Muscle layer of duodenum (tissue), 2 donors: ENCODE measurements around the gene ARF3.

Experiments
- H3K27ac ChIP-seq: one replicate; pipeline ENCODE4 v1.7.0; 2013; ENCODE audit warnings: mild to moderate bottlenecking, low read length
- H3K27me3 ChIP-seq: one replicate; pipeline ENCODE4 v1.7.0; 2013; ENCODE audit warnings: low read depth, mild to moderate bottlenecking, control low read depth, low read length
- H3K36me3 ChIP-seq, 2 donors: one replicate each; pipeline ENCODE4 v1.7.0; 2013; ENCODE audit warnings: low read length in 2 of 2, control low read depth in 1 of 2, mild to moderate bottlenecking in 1 of 2; ENCODE audit not compliant: insufficient read depth in 2 of 2, control insufficient read depth in 1 of 2
- H3K4me1 ChIP-seq, 2 donors: one replicate each; pipeline ENCODE4 v1.7.0; 2013; ENCODE audit warnings: low read length in 2 of 2, mild to moderate bottlenecking in 2 of 2, control low read depth in 1 of 2, moderate library complexity in 1 of 2; ENCODE audit not compliant: insufficient read depth in 2 of 2, control insufficient read depth in 1 of 2
- H3K4me3 ChIP-seq, 2 donors: one replicate each; pipeline ENCODE4 v1.7.0; 2013; ENCODE audit warnings: low read length in 2 of 2, low read depth in 1 of 2, mild to moderate bottlenecking in 1 of 2
- H3K9me3 ChIP-seq, 2 donors: one replicate each; pipeline ENCODE4 v1.7.0; 2013; ENCODE audit warnings: low read length in 2 of 2, control low read depth in 1 of 2, mild to moderate bottlenecking in 1 of 2; ENCODE audit not compliant: control insufficient read depth in 1 of 2
- donor health status: healthy.

Gene ARF3

DNA sequence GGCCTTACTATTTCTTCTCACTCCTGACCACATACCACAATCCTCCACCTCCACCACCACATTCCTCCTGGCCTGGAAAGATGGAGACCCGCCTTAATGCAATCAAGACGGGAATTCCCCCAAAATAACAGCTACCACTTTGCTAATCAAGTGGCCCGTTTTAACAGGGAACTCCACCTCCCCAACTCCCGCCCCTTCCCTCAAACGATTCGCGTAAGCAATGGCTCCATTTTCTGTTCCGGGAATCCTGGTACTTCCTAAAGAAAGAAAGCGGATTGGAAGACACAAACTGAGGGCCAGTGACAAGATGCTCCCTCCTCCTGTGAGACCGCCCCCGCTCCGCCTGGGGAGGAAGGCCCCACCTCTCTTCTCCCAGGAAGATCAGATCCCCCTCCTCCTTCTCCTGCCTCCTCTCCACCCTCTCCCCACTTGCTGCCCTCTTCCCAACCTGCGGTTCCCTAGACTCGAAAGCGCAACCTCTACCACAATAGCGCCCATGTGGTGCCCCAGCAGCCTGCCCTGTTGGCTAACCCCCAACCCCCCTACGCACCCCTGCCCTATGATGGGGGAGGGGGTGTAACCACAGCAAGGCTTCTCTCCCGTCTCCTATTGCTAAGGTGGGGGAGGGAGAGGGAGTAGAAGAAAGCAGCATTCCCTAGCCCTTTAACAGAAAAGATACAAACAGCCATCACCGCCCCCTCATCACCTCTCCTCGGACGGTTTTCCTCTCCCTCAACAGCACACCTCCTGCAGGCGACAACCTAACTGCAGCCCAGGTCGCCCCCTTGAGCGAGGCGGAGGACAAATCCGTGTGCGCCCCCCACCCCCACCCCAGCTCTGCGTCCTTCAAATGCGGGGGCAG, 777 bp downstream of the ARF3 start:
- no peaks in the 10 kb centered on the region for H3K9me3 ChIP-seq
- H3K27me3 ChIP-seq, result no peaks in the 10 kb centered on the region
- peak overlapping the region; percentile 82 to 86 for H3K4me3 ChIP-seq
- H3K27ac ChIP-seq, result peak overlapping the region; percentile 87
- H3K36me3 ChIP-seq, result peaks cover 0 to 8% of the 10 kb centered on the region in 2 donors
- H3K4me1 ChIP-seq, result peaks cover 9% of the 10 kb centered on the region in 2 donors

DNA sequence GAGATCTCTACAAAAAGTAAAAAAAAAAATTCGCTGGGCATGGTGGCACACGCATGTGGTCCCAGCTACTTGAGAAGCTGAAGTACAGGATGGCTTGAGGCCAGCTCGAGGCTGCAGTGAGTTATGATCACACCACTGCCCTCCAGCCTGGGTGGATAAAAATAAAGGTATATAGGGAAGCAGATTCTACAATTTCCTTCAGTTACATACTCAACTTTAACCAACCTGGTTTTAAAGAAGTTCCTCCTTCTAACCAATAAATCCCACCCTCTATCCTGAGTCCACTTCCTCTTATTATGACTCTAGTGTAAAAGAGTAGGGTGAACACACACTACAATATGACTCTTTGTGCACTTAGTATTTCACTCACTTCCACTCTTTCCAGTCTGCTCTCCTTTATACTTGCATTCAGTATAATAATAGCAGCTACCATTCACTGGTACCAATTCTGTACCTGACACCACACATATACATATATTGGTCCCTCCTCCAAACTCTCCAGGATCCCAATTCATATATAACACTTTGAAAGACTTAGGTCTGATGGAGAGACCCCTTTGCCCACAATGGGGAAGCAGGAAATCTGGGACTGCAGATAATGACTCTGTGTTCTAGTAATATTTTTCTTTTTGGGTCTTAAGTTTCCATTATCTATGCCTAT, 2.3 kb downstream of the ARF3 start:
- no peaks in the 10 kb centered on the region for H3K9me3 ChIP-seq
- no peak overlapping the region for H3K4me3 ChIP-seq
- H3K36me3 ChIP-seq, result peaks cover 0 to 8% of the 10 kb centered on the region in 2 donors
- H3K27ac ChIP-seq, result no peak overlapping the region
- peaks cover 9% of the 10 kb centered on the region in 2 donors for H3K4me1 ChIP-seq
- no peaks in the 10 kb centered on the region for H3K27me3 ChIP-seq

DNA sequence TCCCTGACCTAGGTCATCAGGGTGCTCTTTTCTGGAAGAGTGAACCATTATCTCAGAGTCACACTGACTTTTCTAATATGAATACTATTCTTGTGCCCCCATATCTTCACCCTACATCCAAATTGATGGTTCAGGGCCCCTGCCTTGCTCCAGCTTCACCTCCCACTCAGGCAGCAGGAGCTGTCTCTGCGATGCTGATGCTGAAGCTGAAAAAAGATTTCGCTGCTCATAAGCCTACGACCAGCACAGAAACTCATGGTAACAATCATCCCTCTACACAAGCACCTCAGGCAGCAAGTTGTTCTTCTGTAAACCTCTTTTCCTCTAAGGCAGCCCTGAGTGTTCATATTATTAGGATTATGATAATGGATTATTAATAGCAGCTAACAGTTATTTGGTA, 3.2 kb downstream of the ARF3 start:
- Histone ChIP-seq H3K4me1 (peaks cover 9% of the 10 kb centered on the region in 2 donors), H3K27ac (no peak overlapping the region), H3K36me3 (peaks cover 0 to 8% of the 10 kb centered on the region in 2 donors), H3K4me3 (no peak overlapping the region), H3K9me3 (no peaks in the 10 kb centered on the region), H3K27me3 (no peaks in the 10 kb centered on the region)

DNA sequence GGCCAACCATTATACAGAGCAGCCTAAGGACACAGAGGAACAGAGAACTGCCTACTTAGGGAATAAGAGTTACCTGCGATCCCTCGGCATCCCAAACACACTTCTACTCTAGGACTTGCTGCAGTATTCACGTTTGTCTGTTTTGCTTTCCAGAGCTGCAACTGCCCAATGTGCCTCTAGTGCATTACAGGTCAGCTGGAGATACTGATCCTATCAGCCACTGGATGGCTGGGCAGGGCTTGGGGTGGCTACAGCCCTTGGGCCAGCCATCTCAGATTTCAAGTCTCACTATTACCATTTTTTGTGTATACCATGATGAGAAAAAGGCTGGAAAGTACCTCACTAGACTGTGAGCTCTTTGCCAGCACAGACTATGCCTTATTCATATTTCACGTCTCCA, 4.6 kb downstream of the ARF3 start:
- Histone ChIP-seq H3K4me3 (no peak overlapping the region), H3K27me3 (no peaks in the 10 kb centered on the region), H3K4me1 (peaks cover 9% of the 10 kb centered on the region in 2 donors), H3K27ac (no peak overlapping the region), H3K9me3 (no peaks in the 10 kb centered on the region), H3K36me3 (peaks cover 0 to 8% of the 10 kb centered on the region in 2 donors)

DNA sequence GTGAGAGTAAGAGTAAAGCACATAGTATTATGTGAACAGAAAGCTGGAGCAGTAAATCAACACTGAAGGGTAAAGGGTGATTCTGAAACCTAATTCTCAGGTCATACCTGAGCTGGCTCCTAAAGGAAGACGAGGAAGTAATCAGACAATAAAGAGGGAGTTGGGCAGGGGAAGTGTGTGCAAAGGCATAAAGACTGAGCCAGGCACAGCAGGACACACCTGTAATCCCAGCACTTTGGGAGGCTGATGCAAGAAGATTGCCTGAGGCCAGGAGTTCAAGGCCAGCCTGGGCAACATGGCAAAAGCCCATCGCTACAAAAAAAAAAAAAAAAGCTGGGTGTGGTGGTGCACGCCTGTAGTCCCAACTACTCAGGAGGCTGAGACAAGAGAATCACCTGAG, 9.6 kb downstream of the ARF3 start:
- Histone ChIP-seq H3K4me3 (no peak overlapping the region), H3K4me1 (peaks cover 0 to 9% of the 10 kb centered on the region in 2 donors), H3K27me3 (no peaks in the 10 kb centered on the region), H3K36me3 (peaks cover 0 to 5% of the 10 kb centered on the region in 2 donors), H3K9me3 (no peaks in the 10 kb centered on the region), H3K27ac (no peak overlapping the region)

DNA sequence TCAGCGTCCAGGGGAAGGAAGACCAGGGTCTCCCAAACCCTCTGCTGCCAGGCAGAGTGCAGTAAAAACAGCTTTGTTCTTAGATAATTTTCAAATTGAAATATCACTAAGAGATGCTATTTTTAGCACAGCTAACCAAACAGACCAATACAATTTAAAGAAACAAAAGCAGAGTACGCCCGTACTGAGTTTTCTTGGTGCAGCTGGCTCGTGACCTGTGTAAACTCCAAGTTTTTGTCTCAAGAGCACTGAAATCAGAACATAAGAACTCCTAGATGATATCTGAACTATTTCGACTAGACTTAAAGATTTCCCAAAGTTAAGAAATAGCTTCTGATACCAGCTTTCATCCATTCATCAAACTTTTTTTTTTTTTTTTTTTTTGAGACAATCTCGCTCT, 10.3 kb downstream of the ARF3 start:
- no peaks in the 10 kb centered on the region for H3K36me3 ChIP-seq
- H3K4me1 ChIP-seq, result peaks cover 0 to 9% of the 10 kb centered on the region in 2 donors
- no peak overlapping the region for H3K27ac ChIP-seq
- H3K4me3 ChIP-seq, result no peak overlapping the region
- H3K27me3 ChIP-seq, result no peaks in the 10 kb centered on the region
- no peaks in the 10 kb centered on the region for H3K9me3 ChIP-seq

DNA sequence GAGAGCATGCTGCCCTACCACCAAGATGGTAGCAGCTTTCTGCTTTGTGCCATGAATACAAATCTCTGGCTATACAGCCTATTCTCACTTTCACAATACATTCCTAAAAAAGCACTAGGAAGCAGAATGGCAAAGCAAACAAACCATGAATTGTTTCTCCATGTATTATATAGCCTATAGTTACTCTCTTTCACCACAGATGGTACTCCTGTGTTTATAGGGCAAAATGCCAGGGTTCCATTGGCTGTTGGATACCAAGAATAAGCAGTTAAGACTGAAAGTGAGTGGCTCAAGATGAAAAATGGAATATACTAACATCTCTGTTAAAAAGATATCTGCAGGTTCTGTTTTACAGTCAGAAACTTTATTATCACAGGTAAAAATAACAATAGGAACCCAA, 11.1 kb downstream of the ARF3 start:
- Histone ChIP-seq H3K27me3 (no peaks in the 10 kb centered on the region), H3K9me3 (no peaks in the 10 kb centered on the region), H3K4me3 (no peak overlapping the region), H3K4me1 (peaks cover 0 to 9% of the 10 kb centered on the region in 2 donors), H3K27ac (no peak overlapping the region), H3K36me3 (no peaks in the 10 kb centered on the region)

DNA sequence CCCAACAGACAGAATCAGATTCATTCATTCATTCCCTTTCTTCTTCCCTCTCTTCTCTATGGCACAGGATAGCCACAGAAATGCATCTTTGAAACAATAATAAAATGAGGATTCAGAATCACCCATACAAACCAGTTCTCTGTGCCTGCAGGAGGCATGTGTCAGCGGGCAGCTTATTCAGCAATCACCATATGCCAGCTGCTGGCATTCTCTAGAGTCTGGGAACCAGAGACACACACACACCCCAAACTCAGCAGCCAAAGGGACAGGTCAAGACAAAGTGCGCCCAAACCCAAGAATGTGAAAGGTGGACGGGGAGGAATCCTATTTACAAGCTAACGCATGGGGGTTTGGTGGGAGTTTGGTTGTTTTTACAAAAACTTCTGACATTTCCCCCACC, 14.1 kb downstream of the ARF3 start:
- H3K27ac ChIP-seq, result no peak overlapping the region
- H3K27me3 ChIP-seq, result no peaks in the 10 kb centered on the region
- peaks cover 22 to 24% of the 10 kb centered on the region in 2 donors for H3K36me3 ChIP-seq
- H3K4me1 ChIP-seq, result peaks cover 0 to 9% of the 10 kb centered on the region in 2 donors
- no peaks in the 10 kb centered on the region for H3K9me3 ChIP-seq
- no peak overlapping the region for H3K4me3 ChIP-seq

DNA sequence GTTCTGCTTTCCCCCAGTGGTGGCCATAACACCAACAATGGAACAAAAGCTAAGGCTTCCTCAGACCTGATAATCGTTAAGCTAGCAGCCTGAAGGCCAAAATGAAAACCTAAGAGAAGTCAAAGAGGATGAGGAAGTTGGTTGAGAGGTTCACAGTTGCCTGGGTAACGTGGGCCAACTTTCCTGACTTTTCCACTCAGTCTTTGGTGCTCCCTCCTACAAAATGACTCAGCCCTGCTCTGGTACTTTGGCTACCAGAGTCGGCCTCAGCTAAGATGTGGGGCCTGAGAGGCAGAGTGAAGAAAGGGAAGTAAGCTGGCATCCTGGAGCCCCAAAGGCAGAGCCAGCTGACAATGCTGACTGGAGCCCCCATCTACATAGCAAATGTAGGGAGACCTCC, 17.1 kb downstream of the ARF3 start:
- Histone ChIP-seq H3K27ac (no peak overlapping the region), H3K4me1 (no peaks in the 10 kb centered on the region), H3K4me3 (no peak overlapping the region), H3K9me3 (no peaks in the 10 kb centered on the region), H3K36me3 (peaks cover 38 to 44% of the 10 kb centered on the region in 2 donors), H3K27me3 (no peaks in the 10 kb centered on the region)

DNA sequence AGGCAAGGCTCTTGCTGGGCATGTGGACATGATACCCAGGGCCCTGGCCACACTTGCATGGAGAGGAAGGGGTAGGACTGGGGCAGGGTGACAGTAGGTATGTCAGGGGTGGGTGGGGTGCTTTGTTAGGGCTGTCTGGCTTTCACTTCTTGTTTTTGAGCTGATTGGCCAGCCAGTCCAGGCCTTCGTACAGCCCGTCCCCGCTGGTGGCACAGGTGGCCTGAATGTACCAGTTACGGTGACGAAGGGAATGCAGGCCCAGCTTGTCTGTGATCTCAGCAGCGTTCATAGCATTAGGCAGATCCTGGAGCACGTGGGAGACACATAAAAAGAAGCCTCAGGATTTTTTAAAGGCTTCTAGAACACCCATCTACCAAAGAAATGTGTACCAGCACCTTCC, 18.5 kb downstream of the ARF3 start:
- Histone ChIP-seq H3K36me3 (peaks cover 39 to 46% of the 10 kb centered on the region in 2 donors), H3K27ac (no peak overlapping the region), H3K4me3 (no peak overlapping the region), H3K4me1 (no peaks in the 10 kb centered on the region), H3K9me3 (no peaks in the 10 kb centered on the region), H3K27me3 (no peaks in the 10 kb centered on the region)

DNA sequence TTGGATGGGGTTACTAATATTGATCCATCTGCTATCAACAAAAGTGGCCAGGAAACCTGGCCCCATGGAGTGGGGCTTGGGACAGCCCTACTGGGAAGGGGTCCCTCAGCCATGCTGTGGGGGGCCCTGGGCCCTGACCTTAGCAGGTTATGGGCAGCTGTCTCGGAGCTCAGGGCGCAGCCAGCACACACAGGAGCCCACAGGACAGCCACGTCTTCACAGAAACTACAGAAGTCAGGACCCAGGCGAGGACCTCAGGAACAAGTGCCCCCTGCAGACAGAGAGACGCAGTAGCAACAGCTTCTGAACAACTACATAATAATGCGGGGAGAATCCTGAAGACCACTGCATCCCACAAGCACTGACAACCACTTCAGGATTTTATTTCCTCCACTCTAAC, 20.1 kb downstream of the ARF3 start:
- Histone ChIP-seq H3K4me1 (no peaks in the 10 kb centered on the region), H3K4me3 (no peak overlapping the region), H3K27ac (no peak overlapping the region), H3K9me3 (no peaks in the 10 kb centered on the region), H3K27me3 (no peaks in the 10 kb centered on the region), H3K36me3 (peaks cover 47 to 57% of the 10 kb centered on the region in 2 donors)
